Thoracic aorta (tissue), 2 donors: ENCODE measurements around the gene TFPI2. TPM values are rescaled to one million over a fixed set of nuclear protein-coding genes. Genes with fewer than 3 reads are reported as not detected.

Experiments
- ATAC-seq: fragments of 150-250 bp; one replicate; pipeline ENCODE4 v1.8.0; 2017; ENCODE audit warnings: low read depth; ENCODE audit not compliant: insufficient number of reproducible peaks, low FRiP score
- DNase-seq: peaks from one replicate; pipeline ENCODE4 v3.0.0-alpha.2; 2020; ENCODE audit warnings: low spot score
- H3K27ac ChIP-seq, 2 donors: fragments of 200-600 bp; sonication (generic); 1 replicate in 1 of 2; 2 replicates in 1 of 2; pipeline ENCODE4 v1.5.1; 2016; ENCODE audit warnings: mild to moderate bottlenecking in 2 of 2, moderate library complexity in 2 of 2
- H3K27me3 ChIP-seq: fragments of 200-600 bp; sonication (generic); replicated peaks from 2 replicates; pipeline ENCODE4 v1.6.0; 2016; ENCODE audit warnings: mild to moderate bottlenecking; ENCODE audit not compliant: insufficient read depth
- H3K36me3 ChIP-seq: fragments of 200-600 bp; sonication (generic); one replicate; pipeline ENCODE4 v1.5.1; 2016
- H3K4me1 ChIP-seq, 2 donors: fragments of 200-600 bp; sonication (generic); 1 replicate in 1 of 2; 2 replicates in 1 of 2; pipeline versions ENCODE4 v1.5.1 to v1.6.0; 2016; ENCODE audit warnings: low read depth in 2 of 2, mild to moderate bottlenecking in 1 of 2; ENCODE audit not compliant: control insufficient read depth in 1 of 2
- H3K4me3 ChIP-seq: fragments of 200-600 bp; sonication (generic); 2 replicates; pipeline ENCODE4 v1.5.1; 2016; ENCODE audit warnings: mild to moderate bottlenecking
- H3K9me3 ChIP-seq: fragments of 200-600 bp; sonication (generic); 2 replicates; pipeline ENCODE4 v1.5.1; 2016
- CTCF ChIP-seq: fragments of 200-600 bp; sonication (generic); IDR thresholded peaks from one replicate; pipeline ENCODE4 v1.5.1; 2019; ENCODE audit warnings: antibody characterized with exemption
- total RNA-seq, 2 donors: library from RNA; depleted of rRNA; stranded (reverse); fragments of >200 nt; gene quantifications; one replicate each; pipeline versions ENCODE4 v1.1.0 to v1.2.3, GENCODE V29; 2016

TFPI2 gene
- total RNA-seq, 2 donors from 2014 or later = 19.8 to 23.7 TPM

- Histone ChIP-seq H3K27ac (no peak overlapping the region), H3K4me3 (no peak overlapping the region), H3K27me3 (no peaks in the 10 kb centered on the region), H3K4me1 (peaks cover 3 to 14% of the 10 kb centered on the region in 2 donors), H3K9me3 (no peaks in the 10 kb centered on the region), H3K36me3 (no peaks in the 10 kb centered on the region)
- DNase-seq = no peak
- TF ChIP-seq CTCF = no peak
- no peak for ATAC-seq
These were observed 41.1 kb upstream of the TFPI2 start for GRCh38 chr7:93931655-93932054.

- Histone ChIP-seq H3K4me3 (no peak overlapping the region), H3K9me3 (no peaks in the 10 kb centered on the region), H3K27ac (peak overlapping the region; percentile 8 to 28), H3K36me3 (no peaks in the 10 kb centered on the region), H3K4me1 (peaks cover 3 to 28% of the 10 kb centered on the region in 2 donors), H3K27me3 (no peaks in the 10 kb centered on the region)
- TF ChIP-seq CTCF = no peak
- DNase-seq (no peak), ATAC-seq (no peak)
These were observed 37.0 kb upstream of the TFPI2 start for GRCh38 chr7:93927585-93927984.

- peaks cover 5 to 28% of the 10 kb centered on the region in 2 donors for H3K4me1 ChIP-seq
- no peak for ATAC-seq
- TF ChIP-seq CTCF = no peak
These were observed 36.2 kb upstream of the TFPI2 start for GRCh38 chr7:93926800-93927199.

GRCh38 chr7:93923942-93924341 lies 33.4 kb upstream of the TFPI2 start:
- DNase-seq (no peak), ATAC-seq (no peak)
- peak overlapping the region; percentile 84 for H3K4me3 ChIP-seq
- H3K9me3 ChIP-seq = no peaks in the 10 kb centered on the region
- H3K4me1 ChIP-seq = peaks cover 10 to 35% of the 10 kb centered on the region in 2 donors
- H3K36me3 ChIP-seq = no peaks in the 10 kb centered on the region
- no peak for TF ChIP-seq CTCF
- H3K27me3 ChIP-seq = no peaks in the 10 kb centered on the region
- no peak overlapping the region for H3K27ac ChIP-seq

More at GRCh38 chr7:93926800-93927199, 36.2 kb upstream of the TFPI2 start:
- peak overlapping the region in 1 of 2 donors; percentile 28 for H3K27ac ChIP-seq
- H3K9me3 ChIP-seq = no peaks in the 10 kb centered on the region
- DNase-seq = no peak
- H3K4me3 ChIP-seq = no peak overlapping the region
- no peaks in the 10 kb centered on the region for H3K36me3 ChIP-seq
- H3K27me3 ChIP-seq = no peaks in the 10 kb centered on the region

GRCh38 chr7:93923296-93923695 lies 32.7 kb upstream of the TFPI2 start:
- no peak for DNase-seq
- ATAC-seq = no peak
- H3K4me3 ChIP-seq = peak overlapping the region; percentile 84
- H3K27me3 ChIP-seq = no peaks in the 10 kb centered on the region
- H3K4me1 ChIP-seq = peaks cover 10 to 35% of the 10 kb centered on the region in 2 donors
- H3K27ac ChIP-seq = no peak overlapping the region
- H3K9me3 ChIP-seq = no peaks in the 10 kb centered on the region
- no peaks in the 10 kb centered on the region for H3K36me3 ChIP-seq
- TF ChIP-seq CTCF = no peak
